Heart left ventricle (tissue), 13 donors: ENCODE data around the gene RHOH.

Experiments
- CTCF ChIP-seq, 12 donors: fragments of 200-600 bp; sonication (generic) in 4 of 12; IDR thresholded peaks; one replicate each; pipeline versions ENCODE4 v1.5.0 to v1.8.0; 2018 to 2022; ENCODE audit warnings: antibody characterized with exemption in 12 of 12, mild to moderate bottlenecking in 5 of 12
- POLR2A ChIP-seq, 2 donors: fragments of 450-650 bp; IDR thresholded peaks; one replicate each; pipeline ENCODE4 v1.6.1; 2017; ENCODE audit warnings: antibody characterized with exemption in 2 of 2, mild to moderate bottlenecking in 2 of 2, moderate library complexity in 2 of 2
- donor health status: ischemic (EF 13 %, LVEDD 7.1; RV severe dilation, severe dysfunction).
- donor health status: DM: no; HTN: yes; CAD: no.
- donor health status: DM: no; HTN: no; CAD: no.
- donor health status: ischemic (EF 25% LVEDD 6.9; RV normal size, moderate dysfunction).
- donor health status: ischemic (EF 25% LVEDD 5.7; RV mildly dilated, moderate dysfunction).
- donor health status: ischemic (EF 35%, LVEDD 5.7; RV mildly dilated, moderate dysfunction).
- donor health status: nonischemic (EF 11% LVEDD 7.7; RV severe dilation, severe dysfunction).
- donor health status: DM: yes; HTN: yes; CAD: no.
- donor health status: PGD.
- donor health status: ischemic (EF 29% LVEDD 5.4; RV normal size, mild dysfunction).
- donor health status: nonischemic (EF 23%, LVEDD 6.1; RV moderate dilation, normal function).

GRCh38 chr4:40246011-40246900 is 49.4 kb downstream of the RHOH start:
- TF ChIP-seq CTCF (IDR thresholded peaks at IDR 0.05) = no peak
- TF ChIP-seq POLR2A (IDR thresholded peaks at IDR 0.05) = no peak
